Aorta (tissue), 5 donors: Measurements from ENCODE around the gene ARHGAP10. TPM values are rescaled to one million over a fixed set of nuclear protein-coding genes. Genes with fewer than 3 reads are reported as not detected.
"Not testable (repeated sequence)": the region's sequence is repeated elsewhere in the genome, so short reads cannot be mapped to it uniquely, and the experiment has no call there.

Source experiments
- ATAC-seq: fragments of 200-7000 bp; cut with Tn5 transposase; one replicate; pipeline ENCODE4 v1.9.1; 2022; ENCODE audit warnings: moderate library complexity; ENCODE audit not compliant: low FRiP score
- DNase-seq, 2 donors: peaks; one replicate each; pipeline ENCODE4 v3.0.0-alpha.2; 2020
- H3K27ac ChIP-seq, 2 donors: one replicate each; pipeline ENCODE4 v1.5.1; 2013; ENCODE audit warnings: low read length in 2 of 2, mild to moderate bottlenecking in 2 of 2, moderate library complexity in 2 of 2, control low read depth in 1 of 2, inconsistent platforms in 1 of 2, low read depth in 1 of 2
- H3K27me3 ChIP-seq, 2 donors: one replicate each; pipeline ENCODE4 v1.6.1; 2013; ENCODE audit warnings: control low read depth in 1 of 2, low read length in 1 of 2, mild to moderate bottlenecking in 1 of 2, moderate library complexity in 1 of 2; ENCODE audit not compliant: insufficient read depth in 2 of 2, control insufficient read depth in 1 of 2
- H3K36me3 ChIP-seq, 2 donors: one replicate each; pipeline ENCODE4 v1.6.1; 2013; ENCODE audit warnings: control low read depth in 1 of 2, low read length in 1 of 2, mild to moderate bottlenecking in 1 of 2; ENCODE audit not compliant: insufficient read depth in 2 of 2, control insufficient read depth in 1 of 2
- H3K4me1 ChIP-seq, 2 donors: one replicate each; pipeline ENCODE4 v1.6.1; 2013; ENCODE audit warnings: low read length in 2 of 2, control low read depth in 1 of 2, mild to moderate bottlenecking in 1 of 2, moderate library complexity in 1 of 2; ENCODE audit not compliant: insufficient read depth in 2 of 2, control insufficient read depth in 1 of 2
- H3K4me3 ChIP-seq, 2 donors: one replicate each; pipeline ENCODE4 v1.5.1; 2013; ENCODE audit warnings: low read length in 2 of 2, control low read depth in 1 of 2, mild to moderate bottlenecking in 1 of 2
- H3K9me3 ChIP-seq: one replicate; pipeline ENCODE4 v1.6.1; 2013; ENCODE audit warnings: mild to moderate bottlenecking, low read length; ENCODE audit not compliant: control insufficient read depth
- WGBS, 2 donors: extraction: QIAGEN DNeasy Blood & Tissue Kit; methylation state at CpG; one replicate each; pipeline ENCODE4 v1.1.7; 2013; 5-methylcytosine and 5-hydroxymethylcytosine counted together
- intact Hi-C, 2 donors: fragments of 100-400 bp; cut with DNase I; formaldehyde crosslinking; loops; one replicate each; pipeline versions ENCODE4 v1.14.2 to v1.15.0; 2022
- polyA plus RNA-seq, 2 donors: library from polyadenylated mRNA; stranded (reverse); fragments of 200-250 nt; gene quantifications; one replicate each; pipeline ENCODE4 v1.2.3, GENCODE V29; 2013
- total RNA-seq, 2 donors: library from RNA; stranded (reverse); fragmentation: NEBNext Ultra II Directional; extraction: Animal tissue kit (Norgen Biotek cat#: 25700); gene quantifications; one replicate each; pipeline ENCODE4 v1.2.1, GENCODE V29; 2021
- donor health status: healthy with polysubstance abuse.
- donor health status: Bipolar disorder and iron deficiency.
- donor health status: DM: no; HTN: no; CAD: no.
- donor health status: DM: no; HTN: no; CAD: no.
- donor health status: DM: yes; HTN: yes; CAD: no.

ARHGAP10 gene
- total and polyA plus RNA-seq, 4 donors, result 47.3 to 94.5 (median 63.5) TPM

- intact Hi-C loops, result no loop called here
- no peak overlapping the region for H3K4me3 ChIP-seq
- no peak for ATAC-seq
- H3K9me3 ChIP-seq, result no peaks in the 10 kb centered on the region
- DNase-seq, result no peak
- peaks cover 2% of the 10 kb centered on the region in 2 donors for H3K36me3 ChIP-seq
- no peak overlapping the region for H3K27ac ChIP-seq
- WGBS, 2 donors, result 57 to 70% methylated on average over 2 of the region's 2 CpGs
- H3K27me3 ChIP-seq, result no peaks in the 10 kb centered on the region
- no peaks in the 10 kb centered on the region for H3K4me1 ChIP-seq
These were observed 170.0 kb downstream of the ARHGAP10 start for GRCh38 chr4:147901916-147902315.

DNA sequence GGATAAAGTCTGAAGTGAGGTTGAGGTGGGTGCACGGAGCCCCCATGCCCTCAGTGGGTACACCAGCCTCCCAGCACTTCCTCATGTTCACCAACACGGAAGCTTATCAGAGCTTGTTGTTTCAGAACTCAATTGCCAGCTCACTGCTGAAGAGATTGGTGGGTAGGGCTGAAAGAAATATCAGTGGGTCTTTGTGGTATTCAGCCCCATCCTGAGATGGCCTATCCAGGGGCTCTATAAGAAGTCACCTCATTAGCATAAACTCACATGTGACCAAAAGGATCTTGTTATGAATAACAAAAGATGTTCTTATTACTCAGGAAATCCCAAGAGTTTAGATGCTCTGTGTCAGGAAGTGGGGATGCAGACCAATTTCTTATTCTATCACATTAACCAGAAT is 177.3 kb downstream of the ARHGAP10 start:
- no peak for ATAC-seq
- no peaks in the 10 kb centered on the region for H3K9me3 ChIP-seq
- WGBS, 2 donors, result 47 to 48% methylated on average over 2 of the region's 2 CpGs
- H3K27me3 ChIP-seq, result no peaks in the 10 kb centered on the region
- H3K4me1 ChIP-seq, result no peaks in the 10 kb centered on the region
- no peak for DNase-seq
- no peak overlapping the region for H3K27ac ChIP-seq
- H3K4me3 ChIP-seq, result no peak overlapping the region
- peaks cover 0 to 9% of the 10 kb centered on the region in 2 donors for H3K36me3 ChIP-seq
- intact Hi-C loops, result no loop called here

- 77 to 82% methylated on average over 3 of the region's 3 CpGs for WGBS, 2 donors
- DNase-seq (no peak), ATAC-seq (no peak)
- Histone ChIP-seq H3K4me3 (no peak overlapping the region), H3K9me3 (no peaks in the 10 kb centered on the region), H3K4me1 (no peaks in the 10 kb centered on the region), H3K36me3 (peaks cover 0 to 11% of the 10 kb centered on the region in 2 donors), H3K27ac (no peak overlapping the region), H3K27me3 (no peaks in the 10 kb centered on the region)
- intact Hi-C loops, result no loop called here
These were observed 178.4 kb downstream of the ARHGAP10 start for GRCh38 chr4:147910315-147910714.

- H3K36me3 ChIP-seq, intact Hi-C loops: not testable (repeated sequence)
- 98 to 99% methylated on average over 2 of the region's 2 CpGs for WGBS, 2 donors
These were observed 180.2 kb downstream of the ARHGAP10 start for GRCh38 chr4:147912106-147912505.

GRCh38 chr4:147913137-147913536 is 181.2 kb downstream of the ARHGAP10 start:
- Histone ChIP-seq H3K27ac (no peak overlapping the region), H3K4me1 (peaks cover 0 to 1% of the 10 kb centered on the region in 2 donors), H3K36me3 (peaks cover 0 to 9% of the 10 kb centered on the region in 2 donors), H3K9me3 (no peaks in the 10 kb centered on the region), H3K4me3 (no peak overlapping the region), H3K27me3 (no peaks in the 10 kb centered on the region)
- WGBS, 2 donors, result 95 to 96% methylated on average over 2 of the region's 2 CpGs
- DNase-seq (no peak), ATAC-seq (no peak)
- intact Hi-C loops, result no loop called here

More at GRCh38 chr4:147912106-147912505, 180.2 kb downstream of the ARHGAP10 start:
- not testable (repeated sequence) for H3K4me1 ChIP-seq, H3K9me3 ChIP-seq, H3K27ac ChIP-seq, H3K4me3 ChIP-seq, H3K27me3 ChIP-seq, DNase-seq, ATAC-seq

DNA sequence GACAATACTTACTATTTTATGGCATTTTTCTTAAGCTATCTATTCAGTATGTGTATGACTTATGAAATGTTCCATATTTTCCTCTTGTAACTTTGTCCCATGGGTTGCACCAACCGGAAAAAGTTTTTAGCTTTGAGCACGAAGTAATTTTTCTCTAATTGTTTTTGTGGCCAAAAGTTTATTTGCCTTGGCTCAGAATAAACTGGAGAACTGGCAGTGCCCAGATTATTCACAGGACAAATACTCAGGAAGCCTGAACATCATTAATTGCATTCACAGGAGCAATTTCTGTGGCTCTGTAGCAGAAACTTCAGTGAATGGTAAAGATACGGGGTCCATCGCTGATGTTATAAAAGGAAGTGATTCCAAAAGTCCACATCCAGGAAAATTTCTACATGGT is 184.5 kb downstream of the ARHGAP10 start:
- WGBS, 2 donors, result 7 to 8% methylated on average over 4 of the region's 4 CpGs
- peaks cover 0 to 1% of the 10 kb centered on the region in 2 donors for H3K4me1 ChIP-seq
- peaks cover 0 to 4% of the 10 kb centered on the region in 2 donors for H3K36me3 ChIP-seq
- DNase-seq, result no peak
- no peaks in the 10 kb centered on the region for H3K9me3 ChIP-seq
- H3K4me3 ChIP-seq, result no peak overlapping the region
- no peaks in the 10 kb centered on the region for H3K27me3 ChIP-seq
- intact Hi-C loops, result no loop called here
- H3K27ac ChIP-seq, result peak overlapping the region in 1 of 2 donors; percentile 31
- peak; percentile 36 for ATAC-seq

DNA sequence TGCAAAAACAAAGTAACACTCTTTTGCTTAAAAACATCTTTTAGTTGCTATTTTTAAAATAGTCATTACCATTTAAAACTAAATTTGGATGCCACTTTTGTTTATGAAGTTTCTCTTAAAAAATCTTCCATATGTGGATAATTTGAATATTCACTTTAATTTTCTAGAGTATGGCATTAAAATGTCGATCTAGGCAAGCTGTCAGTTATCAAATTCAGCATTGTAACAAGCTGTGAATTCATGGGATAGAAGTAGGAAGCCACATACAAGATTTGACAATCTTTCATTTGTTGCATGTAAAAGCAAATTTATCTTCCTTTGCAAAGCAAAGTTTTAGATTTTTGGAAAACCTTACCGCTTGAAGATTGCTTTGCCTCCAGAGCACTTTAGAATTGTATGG is 191.5 kb downstream of the ARHGAP10 start:
- H3K4me1 ChIP-seq, result peaks cover 3 to 12% of the 10 kb centered on the region in 2 donors
- DNase-seq (no peak), ATAC-seq (no peak)
- no peaks in the 10 kb centered on the region for H3K27me3 ChIP-seq
- intact Hi-C loops, result no loop called here
- no peak overlapping the region for H3K27ac ChIP-seq
- WGBS, 2 donors, result 90 to 92% methylated on average over 2 of the region's 2 CpGs
- no peaks in the 10 kb centered on the region for H3K9me3 ChIP-seq
- H3K4me3 ChIP-seq, result no peak overlapping the region
- H3K36me3 ChIP-seq, result peaks cover 0 to 2% of the 10 kb centered on the region in 2 donors

- WGBS, 2 donors, result 96 to 100% methylated on average over 4 of the region's 4 CpGs
- Histone ChIP-seq H3K36me3 (peaks cover 0 to 2% of the 10 kb centered on the region in 2 donors), H3K27me3 (no peaks in the 10 kb centered on the region), H3K4me3 (no peak overlapping the region), H3K4me1 (peaks cover 3 to 12% of the 10 kb centered on the region in 2 donors), H3K9me3 (no peaks in the 10 kb centered on the region), H3K27ac (no peak overlapping the region)
- ATAC-seq (no peak), DNase-seq (no peak)
- intact Hi-C loops, result no loop called here
These were observed 192.0 kb downstream of the ARHGAP10 start for GRCh38 chr4:147923854-147924253.

GRCh38 chr4:147924604-147925412 is 192.9 kb downstream of the ARHGAP10 start:
- no peak for ATAC-seq
- intact Hi-C loops, result no loop called here

More at GRCh38 chr4:147924604-147925412, 192.9 kb downstream of the ARHGAP10 start:
- Histone ChIP-seq H3K9me3 (no peaks in the 10 kb centered on the region), H3K4me3 (no peak overlapping the region), H3K4me1 (peaks cover 3 to 12% of the 10 kb centered on the region in 2 donors), H3K36me3 (peaks cover 0 to 2% of the 10 kb centered on the region in 2 donors), H3K27me3 (no peaks in the 10 kb centered on the region), H3K27ac (no peak overlapping the region)
- 42 to 46% methylated on average over 3 of the region's 3 CpGs for WGBS, 2 donors
- DNase-seq, result no peak
